HL-60/S4 treated with retinoic acid at 250 ng/mL for 4 days and 3 days (cell line): ENCODE measurements around the gene PRKAG1.

Source experiments
- in situ Hi-C: fragments of 300-500 bp; cut with MboI; formaldehyde crosslinking; loops from 2 replicates; pipeline ENCODE4 v1.7.0; 2022; ENCODE audit warnings: low sequenced_read_pairs

Gene PRKAG1

GRCh38 chr12:49018261-49019119 is at the start of gene PRKAG1:
Gene PRKAG1, minus strand, starts transcription at chr12:49018776. Its CDS starts 36 bp downstream, at chr12:49018740.
- in situ Hi-C loops = no loop called here

GRCh38 chr12:49066120-49066519 is 47.5 kb upstream of the PRKAG1 start:
- in situ Hi-C loops = loop anchor here (10.0 kb wide), 1 partner anchor 169 kb away; no protein-coding TSS in a partner anchor

- in situ Hi-C loops = loop anchor here (10.0 kb wide), 1 partner anchor 170 kb away; no protein-coding TSS in a partner anchor
These were observed 46.2 kb upstream of the PRKAG1 start for GRCh38 chr12:49064767-49065152.

GRCh38 chr12:49061916-49062315 is 43.3 kb upstream of the PRKAG1 start:
- in situ Hi-C loops = loop anchor here (10.0 kb wide), 1 partner anchor 173 kb away; no protein-coding TSS in a partner anchor

GRCh38 chr12:49061157-49061650 is 42.6 kb upstream of the PRKAG1 start:
- in situ Hi-C loops = loop anchor here (10.0 kb wide), 1 partner anchor 174 kb away; no protein-coding TSS in a partner anchor

- in situ Hi-C loops = loop anchor here (10.0 kb wide), 1 partner anchor 174 kb away; no protein-coding TSS in a partner anchor
These were observed 41.9 kb upstream of the PRKAG1 start, which contains the start of gene KMT2D for GRCh38 chr12:49060237-49061156. Gene KMT2D, minus strand, starts transcription at chr12:49060794. Its CDS starts 5,470 bp downstream, at chr12:49055324.

GRCh38 chr12:49059299-49060171 is 41.0 kb upstream of the PRKAG1 start:
- in situ Hi-C loops = loop anchor here (10.0 kb wide), 1 partner anchor 175 kb away; no protein-coding TSS in a partner anchor

- in situ Hi-C loops = no loop called here
These were observed 40.4 kb upstream of the PRKAG1 start for GRCh38 chr12:49059045-49059298.

GRCh38 chr12:49058366-49059044 is 39.9 kb upstream of the PRKAG1 start:
- in situ Hi-C loops = no loop called here

- in situ Hi-C loops = no loop called here
These were observed 39.3 kb upstream of the PRKAG1 start for GRCh38 chr12:49057888-49058287.

- in situ Hi-C loops = no loop called here
These were observed 37.6 kb upstream of the PRKAG1 start for GRCh38 chr12:49055978-49056754.

- in situ Hi-C loops = no loop called here
These were observed 36.5 kb upstream of the PRKAG1 start for GRCh38 chr12:49055092-49055491.

GRCh38 chr12:49054524-49054923 is 35.9 kb upstream of the PRKAG1 start:
- in situ Hi-C loops = no loop called here

- in situ Hi-C loops = no loop called here
These were observed 35.5 kb upstream of the PRKAG1 start for GRCh38 chr12:49054096-49054495.

GRCh38 chr12:49052451-49053208 is 34.1 kb upstream of the PRKAG1 start:
- in situ Hi-C loops = no loop called here

- in situ Hi-C loops = no loop called here
These were observed 33.3 kb upstream of the PRKAG1 start for GRCh38 chr12:49051777-49052438.

GRCh38 chr12:49051373-49051764 is 32.8 kb upstream of the PRKAG1 start:
- in situ Hi-C loops = no loop called here
